SKM-1 treated with dmso at 0.1 percent for 144 hours (cell line): ENCODE results near the gene REEP6.
A peak's percentile ranks its signal among the peaks of the same experiment; 100 is the strongest.
"Not testable (repeated sequence)": the region's sequence is repeated elsewhere in the genome, so short reads cannot be mapped to it uniquely, and the experiment has no call there.

Source experiments
- DNase-seq: peaks from one replicate; lab custom pipeline; 2025; ENCODE audit not compliant: unreplicated experiment; lab: John Stamatoyannopoulos, UW

The REEP6 gene

DNA sequence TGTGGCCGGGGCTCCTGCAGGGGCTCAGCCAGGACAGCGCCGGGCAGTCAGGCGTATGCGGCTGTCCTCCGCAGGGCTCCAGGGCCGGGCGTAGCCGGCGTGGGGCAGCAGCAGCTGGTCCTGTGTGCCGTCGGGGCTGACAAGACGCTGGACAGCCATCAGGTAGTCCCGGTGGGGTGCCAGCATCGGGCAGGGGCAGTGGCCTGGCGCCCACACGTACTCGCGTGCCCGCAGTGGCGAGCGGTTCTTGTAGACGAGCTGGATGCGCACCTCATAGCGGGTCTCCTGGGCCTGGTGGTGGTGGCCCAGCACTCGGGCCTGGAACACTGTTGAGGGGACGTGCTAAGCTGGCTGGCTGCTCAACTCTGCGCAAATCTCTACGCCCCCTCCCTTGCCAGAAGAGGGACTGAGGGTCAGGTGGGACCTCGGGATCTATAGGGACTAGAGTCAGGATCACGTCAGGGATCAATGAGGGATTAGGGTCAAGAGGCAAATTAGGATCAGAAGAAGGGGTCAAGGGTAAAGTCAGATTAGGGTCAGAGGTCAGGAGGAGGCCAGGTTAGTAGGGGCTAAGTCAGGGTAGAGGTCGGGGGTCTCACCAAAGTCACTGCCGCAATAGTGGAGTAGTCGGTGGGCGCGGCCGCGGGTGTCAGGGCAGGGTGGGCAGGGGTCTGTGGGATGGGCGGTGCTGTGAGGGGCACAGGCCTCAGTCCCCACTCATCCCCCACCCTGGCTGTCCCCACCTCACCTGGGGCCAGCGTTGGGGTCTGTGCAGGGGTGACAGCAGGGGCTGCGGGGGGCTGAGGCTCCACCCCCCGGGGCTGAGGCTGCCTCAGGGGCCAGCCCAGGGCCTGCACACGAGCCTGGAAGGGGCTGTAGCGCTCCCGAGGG lies 15.3 kb downstream of the REEP6 start:
- DNase-seq: no peak

DNA sequence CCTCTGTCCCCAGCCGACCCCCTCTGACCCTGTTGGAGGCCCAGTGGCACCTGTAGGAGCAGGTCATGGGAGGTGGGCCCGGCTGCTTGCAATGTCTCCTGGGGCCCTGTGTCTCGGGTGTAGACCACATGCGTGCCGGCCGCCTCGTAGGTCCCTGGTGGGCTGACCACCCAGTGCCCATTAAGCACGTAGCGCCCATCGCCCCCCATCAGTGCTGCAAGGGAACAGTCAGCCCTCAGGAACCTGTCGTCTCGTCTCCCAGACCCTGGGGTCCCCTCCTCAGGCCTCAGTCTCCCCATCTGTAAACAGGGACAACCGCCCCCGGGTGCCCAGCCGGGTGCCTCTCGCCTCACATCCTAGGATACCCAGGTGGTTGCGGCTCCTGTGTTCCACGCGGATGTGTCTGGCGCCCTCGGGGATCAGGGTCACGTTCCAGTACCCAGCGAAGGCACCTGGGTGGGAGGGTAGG lies 16.2 kb downstream of the REEP6 start:
- DNase-seq: no peak

DNA sequence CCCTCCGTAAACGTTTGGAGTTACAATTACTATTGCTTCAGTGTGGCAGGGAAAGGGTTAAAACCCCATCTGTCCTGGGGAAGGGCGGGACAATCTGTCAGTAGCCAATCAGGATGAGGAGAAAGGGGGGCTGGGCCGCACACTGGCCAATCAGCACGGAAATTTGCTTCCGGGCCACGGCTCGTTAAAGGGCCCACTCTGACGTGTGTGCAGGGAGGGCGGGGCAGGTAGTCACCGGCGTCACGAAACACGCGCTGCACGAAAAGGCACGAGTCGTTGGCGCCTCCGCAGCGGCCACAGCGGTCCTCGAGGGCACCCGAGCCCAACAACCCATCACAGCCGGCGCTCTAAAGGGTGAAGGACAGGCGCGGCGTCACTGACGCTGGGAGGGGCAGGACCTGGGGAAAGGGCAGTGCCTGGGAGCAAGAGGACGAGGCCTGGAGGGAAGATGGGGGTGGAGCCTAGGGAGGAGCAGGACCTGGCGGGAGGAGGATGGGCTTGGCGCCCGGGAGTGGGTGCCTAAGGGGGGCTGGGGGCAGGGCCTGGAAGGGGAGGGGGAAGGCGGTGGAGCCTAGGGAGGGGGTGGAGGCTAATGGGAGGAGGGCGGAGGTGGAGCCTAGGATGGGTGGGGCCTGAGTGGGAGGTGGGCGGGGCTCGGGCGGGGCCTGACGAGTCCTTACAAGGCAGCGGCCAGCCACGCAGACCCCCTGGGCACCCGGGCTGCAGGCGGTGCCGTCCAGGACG lies 17.0 kb downstream of the REEP6 start:
- DNase-seq: peak; percentile 90

DNA sequence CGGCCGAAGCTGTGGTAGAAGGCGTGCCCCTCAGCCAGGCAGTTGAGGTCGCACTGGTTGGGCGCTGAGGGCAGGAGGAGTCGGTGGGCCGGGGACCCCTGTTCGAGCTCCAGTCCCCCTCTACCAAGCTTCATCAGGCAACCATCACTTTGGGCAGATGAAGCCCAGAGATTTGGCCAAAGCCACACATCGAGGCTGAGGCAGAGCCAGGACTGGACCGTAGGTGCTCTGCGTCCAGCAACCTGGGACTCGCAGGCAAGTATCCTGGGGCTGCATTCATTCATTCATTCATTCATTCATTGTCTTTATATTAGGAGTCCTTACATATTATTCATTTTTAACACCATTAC lies 17.5 kb downstream of the REEP6 start:
- DNase-seq: no peak

DNA sequence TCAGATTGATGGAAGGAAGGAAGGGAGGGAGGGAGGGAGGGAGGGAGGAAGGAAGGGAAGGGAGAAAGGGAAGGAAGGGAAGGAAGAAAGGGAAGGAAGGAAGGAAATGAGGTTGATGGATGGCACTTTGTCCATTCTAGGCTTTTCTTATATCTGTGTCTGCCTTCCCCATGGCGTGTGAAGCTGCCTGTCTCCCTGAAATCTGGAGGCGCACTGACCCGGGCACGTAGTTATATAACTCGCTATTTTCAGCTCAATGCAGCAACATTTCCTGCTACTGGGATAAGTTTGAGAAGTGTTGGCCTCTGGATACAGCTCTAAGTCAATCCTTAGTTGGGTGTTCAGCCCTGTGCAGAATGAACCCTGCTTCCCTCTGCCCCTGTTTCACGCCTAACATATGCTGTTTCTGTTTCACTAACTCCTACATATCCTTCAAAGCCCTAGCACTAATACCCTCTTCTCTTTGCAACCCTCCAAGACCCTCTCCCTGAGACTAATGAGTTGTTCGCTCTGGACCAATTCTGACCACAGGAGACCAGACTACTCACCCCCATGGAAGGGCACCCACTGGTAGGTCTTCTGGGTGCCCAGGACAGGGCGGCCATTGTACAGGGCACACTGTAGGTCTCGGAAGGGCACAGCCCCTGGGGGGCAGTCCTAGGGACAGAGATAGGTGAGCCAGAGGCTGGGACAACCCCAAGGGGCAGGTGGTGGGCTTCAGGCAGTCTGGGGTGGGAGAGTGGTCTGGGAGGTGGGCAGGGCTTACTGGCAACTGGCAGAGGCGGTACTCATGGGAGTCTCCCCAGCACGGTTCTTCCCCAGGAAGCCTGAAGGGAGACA lies 18.8 kb downstream of the REEP6 start:
- DNase-seq: no peak

DNA sequence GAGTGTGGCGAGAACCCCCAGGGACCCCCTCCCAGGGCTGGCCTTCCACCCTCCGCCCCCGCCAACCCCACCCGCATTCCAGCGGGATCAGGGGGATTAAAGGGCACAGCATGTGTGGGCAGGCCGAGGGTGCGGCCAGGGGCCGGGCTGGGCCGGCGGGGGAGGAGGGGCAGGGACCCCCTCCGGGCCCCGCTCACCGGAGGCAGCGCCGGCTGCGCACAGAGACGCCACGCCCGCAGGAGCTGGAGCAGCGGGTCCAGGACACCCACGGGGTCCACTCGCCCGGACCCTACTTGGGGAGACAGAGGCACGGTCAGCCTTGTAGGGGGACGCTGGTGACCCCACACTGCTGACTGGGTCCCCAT lies 19.4 kb downstream of the REEP6 start:
- no peak for DNase-seq

DNA sequence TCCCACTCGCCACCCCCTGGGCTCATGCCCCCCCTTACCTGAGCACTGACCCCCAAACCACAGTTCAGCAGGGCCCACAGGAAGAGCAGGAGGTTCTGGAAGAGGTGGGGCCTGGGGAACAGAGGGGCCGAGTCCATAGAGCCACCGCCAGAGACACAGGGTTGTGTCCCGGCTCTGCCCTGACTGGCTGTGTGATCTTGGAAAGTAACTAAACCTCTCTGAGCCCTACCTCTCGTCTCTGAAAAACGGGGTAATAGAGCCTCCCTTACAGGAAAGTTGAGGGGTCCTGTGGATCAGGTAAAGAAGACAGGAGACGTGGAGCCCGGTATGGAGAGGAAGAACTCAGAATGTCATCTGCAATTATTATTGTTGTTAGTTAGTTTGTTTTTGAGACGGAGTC lies 19.8 kb downstream of the REEP6 start:
- no peak for DNase-seq

DNA sequence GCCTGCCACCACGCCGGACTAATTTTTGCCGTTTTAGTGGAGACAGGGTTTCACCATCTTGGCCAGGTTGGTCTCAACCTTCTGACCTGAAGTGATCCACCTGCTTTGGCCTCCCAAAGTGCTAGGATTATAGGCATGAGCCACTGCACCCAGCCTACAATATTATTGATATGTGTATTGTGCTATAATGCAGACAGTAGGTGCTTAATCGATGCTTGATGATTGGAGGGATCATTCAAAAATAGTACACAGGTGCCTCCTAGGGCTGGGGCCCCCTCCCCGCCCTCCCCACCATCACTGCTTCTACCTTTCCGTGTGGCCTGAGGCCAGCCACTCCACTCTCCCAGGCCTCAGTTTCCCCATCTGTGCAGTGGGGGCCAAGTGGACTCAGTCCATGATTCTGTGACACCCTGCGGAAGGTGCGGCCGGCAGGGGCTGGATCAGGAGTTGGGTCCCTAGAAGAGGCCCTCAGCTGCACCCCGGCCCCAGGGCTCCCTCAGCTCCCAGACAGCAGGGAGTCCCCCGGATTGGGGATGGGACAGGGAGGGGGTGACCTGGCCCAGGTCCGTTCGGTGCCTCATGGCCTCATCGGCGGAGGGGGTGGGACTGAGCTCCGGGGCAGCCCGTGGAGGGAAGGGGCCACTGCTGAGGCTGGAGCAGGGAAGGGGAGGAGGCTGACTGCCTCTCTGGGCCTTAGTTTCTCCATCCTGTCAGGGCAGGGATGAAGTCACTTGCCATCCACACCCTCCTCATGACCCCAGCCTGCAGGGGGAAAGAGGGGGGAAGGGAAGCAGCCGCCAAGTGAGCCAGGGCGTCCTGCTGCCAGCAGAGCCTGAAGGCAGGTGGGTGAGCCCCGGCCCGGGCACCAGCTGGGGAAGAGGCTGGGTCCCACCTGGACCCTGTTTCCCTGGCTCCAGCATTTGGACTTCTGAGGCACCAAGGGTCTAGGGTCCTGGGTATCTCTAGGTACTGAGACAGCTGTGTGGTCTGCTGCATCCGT lies 20.6 kb downstream of the REEP6 start:
- no peak for DNase-seq

DNA sequence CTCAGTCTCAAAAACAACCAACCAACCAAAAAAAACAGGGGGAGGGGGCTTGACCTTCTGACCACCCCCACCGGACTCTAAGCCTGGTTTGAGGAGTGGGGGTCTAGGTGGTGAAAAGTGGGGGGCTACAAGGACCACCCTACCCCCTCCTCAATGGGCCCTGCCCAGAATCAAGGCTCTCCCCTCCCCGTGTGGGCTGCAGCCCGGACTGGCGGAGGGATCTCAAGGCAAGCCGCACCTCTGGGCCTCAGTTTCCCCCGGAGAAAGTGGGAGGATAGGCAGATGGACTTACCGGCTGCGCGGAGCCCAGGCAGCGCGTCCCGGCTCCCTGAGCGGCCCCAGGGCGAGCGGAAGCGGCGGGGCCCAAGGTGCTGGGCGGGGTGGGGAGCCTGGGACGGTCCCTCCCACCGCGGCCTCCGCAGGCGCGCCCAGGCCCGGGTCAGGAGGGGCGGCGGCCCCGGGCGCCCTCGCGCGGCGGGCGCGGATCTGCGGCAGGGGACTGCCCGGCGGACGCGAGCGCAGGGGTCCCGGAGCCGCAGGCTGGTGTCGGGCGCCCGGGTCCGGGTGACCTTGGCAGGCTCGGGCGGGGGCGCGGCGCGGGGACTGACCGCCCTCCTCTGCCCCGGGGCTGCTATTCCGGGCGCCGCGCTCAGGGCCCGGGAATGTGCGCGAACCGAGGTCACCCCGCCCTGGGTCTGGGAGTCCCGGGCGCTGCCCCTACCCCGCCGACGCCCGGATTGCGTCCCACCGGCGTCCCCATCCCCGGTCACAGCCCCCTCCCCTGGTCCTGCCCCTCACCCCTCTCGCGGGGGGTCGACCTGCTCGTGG lies 21.9 kb downstream of the REEP6 start, which contains the start of gene ADAMTSL5:
Gene ADAMTSL5 (minus strand): TSS at position 349 of the 828 bp plus-strand sequence. CDS start 2,076 bp downstream, outside the sequence.
- peak; percentile 41 for DNase-seq

DNA sequence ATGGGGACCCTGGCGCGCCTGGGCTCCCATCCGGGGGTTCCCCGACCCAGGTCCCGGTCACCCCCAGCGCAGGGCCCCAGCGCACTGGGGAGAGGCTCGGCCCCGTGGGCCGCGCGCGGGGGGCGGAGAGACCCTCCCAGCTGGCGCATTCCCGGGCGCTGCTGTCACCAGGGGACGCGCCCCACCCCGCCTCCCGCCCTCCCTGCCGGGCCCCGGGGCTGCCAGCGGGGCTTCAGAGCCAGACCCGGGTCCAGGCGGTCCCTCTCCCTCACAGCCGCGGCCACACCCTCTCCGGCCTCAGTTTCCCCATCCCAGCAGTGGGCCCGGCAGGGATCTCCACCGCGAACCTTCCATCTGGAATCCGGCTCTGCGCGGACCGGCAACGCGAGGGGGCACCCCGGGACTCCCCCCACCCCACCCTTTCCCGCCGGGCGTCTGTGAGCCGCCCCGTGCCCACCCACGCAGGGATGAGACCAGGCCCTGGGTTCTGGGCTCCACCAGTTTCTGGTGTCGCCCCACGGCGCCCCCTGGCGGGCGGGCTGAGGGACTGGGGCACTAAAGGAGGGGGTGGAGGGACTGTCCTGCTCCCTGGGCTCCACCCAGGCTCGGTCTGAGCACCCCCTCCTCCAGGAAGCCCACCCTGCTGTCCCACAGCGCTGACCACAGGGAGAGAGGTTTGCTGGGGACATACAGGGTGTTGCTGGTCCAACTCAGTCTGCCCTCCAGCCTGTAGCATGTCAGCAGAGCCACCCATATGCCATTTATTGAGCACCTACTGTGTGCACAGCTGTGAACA lies 22.7 kb downstream of the REEP6 start:
- peak; percentile 30 for DNase-seq

DNA sequence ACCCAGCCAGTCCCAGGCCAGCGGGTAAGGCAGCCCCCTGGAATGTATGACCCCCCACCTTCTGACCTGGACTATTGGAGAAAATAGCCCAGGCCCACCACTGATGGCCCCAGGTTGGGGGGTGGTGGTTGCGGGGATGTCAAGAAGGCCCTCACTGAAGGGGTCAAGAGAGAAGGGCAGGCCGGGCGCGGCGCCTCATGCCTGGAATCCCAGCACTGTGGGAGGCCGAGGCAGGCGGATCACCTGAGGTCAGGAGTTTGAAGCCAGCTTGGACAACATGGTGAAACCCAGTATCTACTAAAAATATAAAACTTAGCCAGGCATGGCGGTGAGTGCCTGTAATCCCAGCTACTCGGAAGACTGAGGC lies 23.3 kb downstream of the REEP6 start:
- no peak for DNase-seq

DNA sequence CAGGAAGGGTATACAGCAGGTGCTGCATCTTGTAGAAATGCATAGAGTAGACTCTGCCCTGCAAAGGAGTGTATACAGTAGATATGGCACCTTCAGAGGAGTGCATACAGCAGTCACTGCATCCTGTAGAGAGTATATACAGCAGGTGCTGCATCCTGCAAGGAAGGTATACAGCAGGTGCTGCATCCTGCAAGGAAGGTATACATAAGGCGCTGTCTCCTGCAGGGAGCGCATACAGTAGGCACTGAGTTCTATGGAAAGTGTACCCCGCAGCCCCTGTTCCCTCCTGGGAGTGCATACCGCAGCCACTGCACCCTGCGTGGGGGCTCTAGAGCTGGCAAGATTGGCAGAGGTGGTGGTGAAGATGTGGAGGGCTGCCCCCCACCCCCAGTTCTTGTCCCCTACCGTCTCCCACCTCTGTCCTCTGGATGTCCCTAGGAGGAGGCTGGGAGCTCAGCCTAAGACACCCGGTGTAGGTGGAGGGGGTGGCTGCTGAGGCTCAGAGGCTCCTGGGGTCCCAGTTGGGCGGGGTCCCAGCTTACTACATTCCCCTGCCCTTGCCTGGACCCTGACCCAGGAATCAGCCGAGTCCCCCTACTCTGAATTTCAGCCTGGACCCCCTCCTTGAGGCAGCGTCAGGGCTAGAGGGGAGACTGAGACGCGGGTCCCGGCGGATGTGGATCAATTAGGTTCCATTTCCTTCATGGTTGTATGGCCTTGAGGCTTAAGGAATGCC lies 24.2 kb downstream of the REEP6 start:
- no peak for DNase-seq

DNA sequence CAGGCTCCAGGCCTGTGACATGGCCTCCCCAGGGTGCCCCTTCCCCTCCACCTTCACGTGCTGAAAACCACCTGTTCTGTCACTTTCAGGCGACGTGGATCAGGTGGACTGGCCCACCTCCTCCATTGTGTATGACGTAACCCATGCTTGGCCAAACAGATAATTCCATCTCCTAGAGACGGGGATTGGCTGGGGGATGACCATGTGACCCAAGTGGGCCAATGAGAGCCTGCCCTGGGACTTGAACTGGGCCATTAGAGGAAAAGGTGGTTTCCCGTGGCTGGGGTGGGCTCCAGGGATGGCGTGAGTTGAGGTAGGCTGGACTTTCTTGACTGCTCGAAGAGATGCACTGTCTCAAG lies 25.4 kb downstream of the REEP6 start:
- DNase-seq: no peak

DNA sequence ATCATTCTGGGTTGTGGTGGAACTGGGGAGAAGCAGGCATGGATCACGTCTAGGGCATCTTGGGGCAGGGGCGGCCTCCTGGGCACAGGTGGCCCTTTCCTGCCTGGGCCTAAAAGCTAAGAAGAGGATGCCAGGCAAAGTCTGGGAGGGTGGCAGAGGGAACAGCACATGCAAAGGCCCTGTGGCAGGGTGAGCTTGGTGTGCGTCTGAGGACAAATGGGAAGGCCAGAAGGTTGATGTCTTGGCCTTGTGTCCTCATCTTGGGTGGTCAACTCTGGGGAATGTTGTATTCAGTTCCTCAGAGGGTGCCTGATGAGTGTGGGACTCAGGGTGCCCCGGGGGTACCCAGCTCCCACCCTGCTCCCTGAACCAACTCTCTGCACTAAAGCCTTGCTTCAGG lies 27.5 kb downstream of the REEP6 start:
- DNase-seq: no peak

DNA sequence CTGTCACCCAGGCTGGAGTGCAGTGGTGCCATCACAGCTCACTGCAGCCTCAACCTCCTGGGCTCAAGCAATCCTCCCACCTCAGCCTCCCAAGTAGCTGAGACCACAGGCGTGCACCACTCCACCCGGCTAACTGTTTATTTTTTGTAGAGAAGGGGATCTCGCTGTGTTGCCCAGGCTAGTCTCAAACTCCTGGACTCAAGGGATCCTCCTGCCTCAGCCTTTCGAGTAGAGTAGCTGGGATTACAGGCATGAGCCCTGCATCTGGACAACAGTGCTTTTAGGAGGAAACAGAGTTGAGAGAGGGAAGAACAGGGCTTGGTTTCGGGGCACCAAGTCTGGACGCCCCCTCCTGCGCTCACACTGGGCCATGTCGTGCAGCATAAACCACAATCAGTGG lies 28.8 kb downstream of the REEP6 start:
- DNase-seq: not testable (repeated sequence)

DNA sequence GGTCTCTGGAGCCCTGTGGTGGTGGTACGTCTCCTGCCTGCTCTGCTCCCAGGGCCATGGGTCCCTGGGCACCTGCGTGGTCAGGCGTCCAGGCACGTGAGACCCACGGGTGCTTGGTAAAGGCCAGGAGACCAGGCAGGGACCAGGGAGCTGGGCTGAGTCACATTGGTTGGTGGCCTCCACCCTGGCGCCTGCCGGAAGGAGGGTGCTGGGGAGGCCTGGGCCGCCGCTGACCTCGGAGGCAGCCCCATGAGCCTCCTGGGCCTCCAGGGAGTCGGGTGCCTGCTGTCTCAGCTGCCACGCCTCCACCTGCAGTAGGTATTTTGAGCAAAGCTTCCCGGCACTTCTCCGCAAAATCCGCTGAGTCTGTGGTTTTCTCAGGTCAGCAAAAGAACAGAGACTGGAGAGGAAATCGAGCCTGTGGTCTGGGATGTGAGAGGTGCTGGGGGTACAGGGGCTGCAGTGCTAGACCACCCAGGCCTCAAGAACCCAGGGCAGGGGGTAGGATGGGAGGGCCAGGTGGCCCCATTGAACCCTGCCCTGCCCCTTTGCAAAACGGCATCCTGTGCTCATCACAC lies 29.3 kb downstream of the REEP6 start:
- no peak for DNase-seq

DNA sequence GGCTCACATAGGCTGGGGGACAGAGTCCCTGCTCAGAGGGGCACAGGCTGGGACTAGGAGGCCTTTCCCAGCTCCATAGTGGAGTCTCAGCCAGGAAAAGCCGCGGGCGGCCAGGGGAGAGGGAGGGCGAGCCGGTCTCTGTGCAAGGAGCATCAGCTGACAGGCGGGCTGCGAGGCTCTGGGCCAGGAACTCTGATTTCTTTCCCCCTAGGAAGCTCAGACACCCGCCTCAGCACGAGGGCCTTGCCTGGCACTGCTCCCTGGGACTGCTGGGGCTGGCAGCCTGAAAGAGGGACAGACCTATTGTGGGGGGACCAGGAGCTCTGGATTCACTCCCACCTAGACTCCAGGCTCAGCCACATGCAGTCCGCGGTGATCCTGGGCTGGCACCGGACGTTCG lies 30.7 kb downstream of the REEP6 start:
- no peak for DNase-seq

DNA sequence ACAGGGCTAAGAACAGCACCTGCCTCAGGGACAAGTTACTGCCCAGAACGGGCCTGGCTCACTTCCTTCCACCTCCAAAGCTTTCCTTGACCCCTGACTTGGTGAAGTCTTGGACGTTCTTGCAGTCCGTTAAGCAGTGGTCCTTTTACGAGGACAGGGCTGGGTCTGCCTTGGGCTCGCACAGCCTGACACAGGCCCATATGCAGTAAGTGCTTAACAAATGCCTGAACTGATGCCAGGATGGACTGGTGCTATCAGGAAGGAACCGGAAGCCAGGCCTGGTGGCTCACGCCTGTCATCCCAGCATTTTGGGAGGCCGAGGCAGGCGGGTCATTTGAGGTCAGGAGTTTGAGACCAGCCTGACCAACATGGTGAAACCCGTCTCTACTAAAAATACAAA lies 31.1 kb downstream of the REEP6 start:
- DNase-seq: no peak
